HCT116 (cell line): Measurements from ENCODE around the gene SLC6A13. TPM values are rescaled to one million over a fixed set of nuclear protein-coding genes. Genes with fewer than 3 reads are reported as not detected.

Experiments
- ATAC-seq: fragments of 200-7000 bp; cut with Tn5 transposase; 2 replicates; pipeline ENCODE4 v1.9.1; 2020; ENCODE audit warnings: mild to moderate bottlenecking, moderate library complexity
- BruUV-seq: library from RNA; stranded (reverse); fragments of 400-500 nt; replicated peaks from 2 replicates; lab custom pipeline; 2021; lab: Mats Ljungman, UMichigan
- CTCF ChIA-PET: fragments of 300-600 bp; sonication (Branson Sonifier 250); formaldehyde crosslinking; loops from one replicate; lab custom pipeline; 2021; ENCODE audit warnings: antibody characterized with exemption; lab: Charles Lee
- POLR2A ChIA-PET: fragments of 300-600, 350-600 bp; sonication (Branson Sonifier 250); formaldehyde crosslinking; loops from one replicate; lab custom pipeline; 2021; ENCODE audit warnings: antibody characterized with exemption; lab: Charles Lee
- RAD21 ChIA-PET, 2 experiments: fragments of 300-600 bp; sonication (Branson Sonifier 250); formaldehyde crosslinking; loops; one replicate each; lab custom pipeline; 2023; ENCODE audit warnings: low total read pairs in 2 of 2; ENCODE audit not compliant: uncharacterized antibody in 2 of 2, unreplicated experiment in 2 of 2, low non-redundant PET in 1 of 2; lab: Charles Lee
- DNase-seq: peaks from one replicate; pipeline ENCODE4 v3.0.0-alpha.2; 2010; ENCODE audit warnings: low read depth, low spot score
- H2AFZ ChIP-seq: fragments of 200-600 bp; shearing (Covaris generic), sonication (generic); 2 replicates; pipeline ENCODE4 v1.6.1; 2017; ENCODE audit warnings: low read depth, mixed run types, mixed read lengths, antibody characterized with exemption, low read length; ENCODE audit not compliant: poor library complexity, severe bottlenecking
- H3K27ac ChIP-seq: 2 replicates; pipeline ENCODE4 v1.5.1; 2012; ENCODE audit warnings: low read depth, low read length
- H3K27me3 ChIP-seq: fragments of 200-600 bp; sonication (generic); 2 replicates; pipeline ENCODE4 v1.6.1; 2016; ENCODE audit warnings: mixed run types, low read length, mixed read lengths; ENCODE audit not compliant: insufficient read depth
- H3K36me3 ChIP-seq, 2 experiments: fragments of 200-500 bp in 1 of 2; fragments of 200-600 bp in 1 of 2; sonication (Bioruptor generic) in 1 of 2; sonication (generic) in 1 of 2; 2 replicates each; pipeline versions ENCODE4 v1.5.1 to v1.6.1; 2014 to 2016; ENCODE audit warnings: low read length in 2 of 2, inconsistent platforms in 1 of 2, mixed read lengths in 1 of 2, mixed run types in 1 of 2; ENCODE audit not compliant: insufficient read depth in 2 of 2, control insufficient read depth in 1 of 2
- H3K4me1 ChIP-seq, 2 experiments: fragments of 200-600 bp in 1 of 2; sonication (generic) in 1 of 2; 2 replicates each; pipeline versions ENCODE4 v1.5.1 to v1.6.1; 2012 to 2017; ENCODE audit warnings: low read length in 2 of 2, inconsistent platforms in 1 of 2, mild to moderate bottlenecking in 1 of 2, mixed read lengths in 1 of 2, mixed run types in 1 of 2, moderate library complexity in 1 of 2; ENCODE audit not compliant: insufficient read depth in 2 of 2, control insufficient read depth in 1 of 2
- H3K4me2 ChIP-seq: fragments of 200-600 bp; sonication (generic); 2 replicates; pipeline ENCODE4 v1.6.1; 2017; ENCODE audit warnings: mixed run types, low read length, mixed read lengths
- H3K4me3 ChIP-seq, 2 experiments: fragments of 200-600 bp in 1 of 2; sonication (generic) in 1 of 2; replicated peaks in 1 of 2; 2 replicates each; pipeline ENCODE4 v1.5.1; 2011 to 2016; ENCODE audit warnings: low read length in 2 of 2, control low read depth in 1 of 2, low read depth in 1 of 2, mild to moderate bottlenecking in 1 of 2, mixed read lengths in 1 of 2, mixed run types in 1 of 2
- H3K79me2 ChIP-seq: fragments of 200-600 bp; sonication (generic); 2 replicates; pipeline ENCODE4 v1.6.1; 2017; ENCODE audit warnings: mild to moderate bottlenecking, mixed run types, low read length, moderate library complexity, mixed read lengths; ENCODE audit not compliant: insufficient read depth
- H3K9ac ChIP-seq: fragments of 200-600 bp; sonication (generic); 2 replicates; pipeline ENCODE4 v1.6.1; 2016; ENCODE audit warnings: low read length, mixed read lengths
- H3K9me2 ChIP-seq: fragments of 200-600 bp; sonication (generic), shearing (Covaris generic); 2 replicates; pipeline ENCODE4 v1.6.1; 2017; ENCODE audit warnings: mixed run types, mild to moderate bottlenecking, moderate library complexity; ENCODE audit not compliant: insufficient read depth
- H3K9me3 ChIP-seq, 2 experiments: fragments of 200-500 bp in 1 of 2; fragments of 200-600 bp in 1 of 2; sonication (Bioruptor generic) in 1 of 2; sonication (generic) in 1 of 2; 2 replicates each; pipeline ENCODE4 v1.6.1; 2014 to 2017; ENCODE audit warnings: low read length in 2 of 2, mixed read lengths in 2 of 2, inconsistent platforms in 1 of 2, low read depth in 1 of 2, mild to moderate bottlenecking in 1 of 2, mixed run types in 1 of 2, moderate library complexity in 1 of 2; ENCODE audit not compliant: control insufficient read depth in 1 of 2, insufficient read depth in 1 of 2
- H4K20me1 ChIP-seq: fragments of 200-600 bp; sonication (generic), shearing (Covaris generic); 2 replicates; pipeline ENCODE4 v1.6.1; 2017; ENCODE audit warnings: mixed run types, mild to moderate bottlenecking, moderate library complexity; ENCODE audit not compliant: insufficient read depth
- ATF3 ChIP-seq: IDR thresholded peaks from 2 replicates; pipeline ENCODE4 v1.6.1; 2012
- CBX3 ChIP-seq: IDR thresholded peaks from 2 replicates; pipeline ENCODE4 v1.6.1; 2012; ENCODE audit warnings: low read depth
- CEBPB ChIP-seq: IDR thresholded peaks from 2 replicates; pipeline ENCODE4 v1.6.1; 2012; ENCODE audit warnings: low read depth
- CTCF ChIP-seq, 3 experiments: fragments of 200-600 bp in 1 of 3; sonication (generic) in 1 of 3; IDR thresholded peaks in 2 of 3; conservative IDR thresholded peaks in 1 of 3; 2 replicates each; pipeline ENCODE4 v1.5.1; 2012 to 2017; ENCODE audit warnings: low read depth in 2 of 3, low read length in 2 of 3, antibody characterized with exemption in 1 of 3, borderline replicate concordance in 1 of 3, control low read depth in 1 of 3, mild to moderate bottlenecking in 1 of 3, mixed read lengths in 1 of 3, mixed run types in 1 of 3, moderate library complexity in 1 of 3; ENCODE audit not compliant: insufficient read depth in 1 of 3
- EGR1 ChIP-seq: IDR thresholded peaks from 2 replicates; pipeline ENCODE4 v1.6.1; 2012; ENCODE audit warnings: low read depth
- ELF1 ChIP-seq: IDR thresholded peaks from 2 replicates; pipeline ENCODE4 v1.6.1; 2012; ENCODE audit warnings: low read depth, borderline replicate concordance
- EZH2 ChIP-seq: fragments of 200-600 bp; sonication (generic); IDR thresholded peaks from 2 replicates; pipeline ENCODE4 v1.6.1; 2017; ENCODE audit warnings: antibody characterized with exemption, mixed run types
- EZH2phosphoT487 ChIP-seq: fragments of 200-600 bp; IDR thresholded peaks from 2 replicates; pipeline ENCODE4 v1.6.1; 2018; ENCODE audit warnings: antibody characterized with exemption, borderline replicate concordance
- JUND ChIP-seq: IDR thresholded peaks from 2 replicates; pipeline ENCODE4 v1.6.1; 2012
- POLR2AphosphoS5 ChIP-seq: IDR thresholded peaks from 2 replicates; pipeline ENCODE4 v1.6.1; 2011; ENCODE audit warnings: mild to moderate bottlenecking, low read depth, low read length, moderate library complexity
- TCF7L2 ChIP-seq: IDR thresholded peaks from 2 replicates; pipeline ENCODE4 v1.7.0; 2011; ENCODE audit warnings: borderline replicate concordance, inconsistent platforms; ENCODE audit not compliant: insufficient read depth, insufficient read length; ENCODE audit errors: extremely low read depth
- ZBTB33 ChIP-seq: IDR thresholded peaks from 2 replicates; pipeline ENCODE4 v1.6.1; 2011; ENCODE audit warnings: mild to moderate bottlenecking, low read length, moderate library complexity; ENCODE audit not compliant: insufficient replicate concordance; ENCODE audit errors: extremely low read depth
- ZFX ChIP-seq: fragments of 450-650 bp; IDR thresholded peaks from 2 replicates; pipeline ENCODE4 v1.6.1; 2017
- ZNF274 ChIP-seq: fragments of 200-500 bp; sonication (Bioruptor generic); IDR thresholded peaks from 2 replicates; pipeline ENCODE4 v1.6.1; 2014; ENCODE audit warnings: mild to moderate bottlenecking, low read depth, low read length, inconsistent platforms
- intact Hi-C: fragments of 100-400 bp; cut with micrococcal nuclease; formaldehyde crosslinking; loops from 2 replicates; pipeline ENCODE4 v1.10.0; 2022
- total RNA-seq: library from RNA; stranded (reverse); gene quantifications from one replicate; pipeline ENCODE4 v1.2.1, GENCODE V29; 2021; ENCODE audit not compliant: unreplicated experiment

Gene SLC6A13
- total RNA-seq, 1 experiment from 2014 or later = 0.39 TPM

GRCh38 chr12:190881-191280 lies 71.8 kb downstream of the SLC6A13 start:
- POLR2A ChIA-PET = no interaction called here
- DNase-seq = no peak
- no peak for ATAC-seq
- Histone ChIP-seq H3K9me2 (no peaks in the 10 kb centered on the region), H3K4me2 (no peak overlapping the region), H4K20me1 (no peaks in the 10 kb centered on the region), H3K4me1 (peaks cover 0 to 8% of the 10 kb centered on the region in 2 experiments; a peak in 2 of 4 replicates), H2AFZ (no peak overlapping the region), H3K9ac (no peak overlapping the region), H3K27ac (no peak overlapping the region), H3K4me3 (no peak overlapping the region), H3K9me3 (no peaks in the 10 kb centered on the region), H3K27me3 (no peaks in the 10 kb centered on the region), H3K36me3 (no peaks in the 10 kb centered on the region), H3K79me2 (no peaks in the 10 kb centered on the region)
- intact Hi-C loops = no loop called here
- CTCF ChIA-PET = no interaction called here
- RAD21 ChIA-PET = no interaction called here
- no peak for TF ChIP-seq JUND
- TF ChIP-seq CTCF (IDR thresholded peaks at IDR 0.05 in 2 of 3, conservative IDR thresholded peaks at IDR 0.05 in 1 of 3; ENCODE audit: borderline replicate concordance in 1 of 3, insufficient read depth in 1 of 3, low read depth in 2 of 3, low read length in 2 of 3) = no peak
- TF ChIP-seq ELF1 = no peak
- no peak for TF ChIP-seq EGR1
- BruUV-seq = no TSS peak

- Histone ChIP-seq H3K27me3 (no peaks in the 10 kb centered on the region), H3K9me2 (no peaks in the 10 kb centered on the region), H3K79me2 (no peaks in the 10 kb centered on the region), H3K9ac (no peak overlapping the region), H3K4me2 (no peak overlapping the region), H3K4me1 (peaks cover 0 to 8% of the 10 kb centered on the region in 2 experiments; a peak in 2 of 4 replicates), H3K27ac (no peak overlapping the region), H3K36me3 (no peaks in the 10 kb centered on the region), H2AFZ (no peak overlapping the region), H4K20me1 (no peaks in the 10 kb centered on the region), H3K4me3 (no peak overlapping the region), H3K9me3 (no peaks in the 10 kb centered on the region)
- DNase-seq (no peak), ATAC-seq (no peak)
- BruUV-seq = no TSS peak
- intact Hi-C loops = no loop called here
- ChIA-PET POLR2A (interaction anchor here (0.9 kb wide), 1 partner anchor 30 kb away, joined by 3 read pairs; no protein-coding TSS in a partner anchor), CTCF (no interaction called here), RAD21 (no interaction called here)
- TF ChIP-seq EZH2 = no peak
- TF ChIP-seq ELF1 = no peak
- TF ChIP-seq ZBTB33 = no peak
- TF ChIP-seq ATF3 = no peak
- TF ChIP-seq POLR2AphosphoS5 = no peak
- no peak for TF ChIP-seq CTCF (IDR thresholded peaks at IDR 0.05 in 2 of 3, conservative IDR thresholded peaks at IDR 0.05 in 1 of 3; ENCODE audit: borderline replicate concordance in 1 of 3, insufficient read depth in 1 of 3, low read depth in 2 of 3, low read length in 2 of 3)
- TF ChIP-seq TCF7L2 = no peak
- TF ChIP-seq CBX3 = no peak
- no peak for TF ChIP-seq ZFX
- TF ChIP-seq CEBPB = no peak
- TF ChIP-seq EZH2phosphoT487 = no peak
- TF ChIP-seq ZNF274 = no peak
- TF ChIP-seq EGR1 = no peak
These were observed 73.0 kb downstream of the SLC6A13 start for GRCh38 chr12:189622-189962.
